NCI-H1105 (cell line): ENCODE measurements around the gene ALDH5A1.

Source experiments
- DNase-seq: peaks from one replicate; lab custom pipeline; 2025; lab: John Stamatoyannopoulos, UW

The ALDH5A1 gene

GRCh38 chr6:24494821-24495795 is at the start of gene ALDH5A1:
Gene ALDH5A1, plus strand, starts transcription at chr6:24494969. Its CDS starts 28 bp downstream, at chr6:24494997.
- DNase-seq, result peak; percentile 71

- DNase-seq, result no peak
These were observed 49.1 kb upstream of the ALDH5A1 start for GRCh38 chr6:24445704-24446103.

GRCh38 chr6:24446670-24447069 is 48.1 kb upstream of the ALDH5A1 start:
- no peak for DNase-seq

- DNase-seq, result no peak
These were observed 46.4 kb upstream of the ALDH5A1 start for GRCh38 chr6:24448396-24448795.

- DNase-seq, result no peak
These were observed 45.8 kb upstream of the ALDH5A1 start for GRCh38 chr6:24448828-24449525.

GRCh38 chr6:24451581-24452388 is 43.0 kb upstream of the ALDH5A1 start:
- DNase-seq, result no peak

- DNase-seq, result no peak
These were observed 40.8 kb upstream of the ALDH5A1 start for GRCh38 chr6:24453921-24454320.

GRCh38 chr6:24454452-24454851 is 40.3 kb upstream of the ALDH5A1 start:
- no peak for DNase-seq

- DNase-seq, result no peak
These were observed 39.7 kb upstream of the ALDH5A1 start for GRCh38 chr6:24455061-24455460.

GRCh38 chr6:24458134-24458533 is 36.6 kb upstream of the ALDH5A1 start:
- no peak for DNase-seq

- DNase-seq, result no peak
These were observed 35.8 kb upstream of the ALDH5A1 start for GRCh38 chr6:24458941-24459340.

GRCh38 chr6:24460966-24461365 is 33.8 kb upstream of the ALDH5A1 start:
- no peak for DNase-seq

- no peak for DNase-seq
These were observed 30.3 kb upstream of the ALDH5A1 start for GRCh38 chr6:24464253-24465038.

GRCh38 chr6:24469811-24470210 is 25.0 kb upstream of the ALDH5A1 start:
- no peak for DNase-seq

GRCh38 chr6:24472181-24472580 is 22.6 kb upstream of the ALDH5A1 start:
- no peak for DNase-seq

- no peak for DNase-seq
These were observed 18.1 kb upstream of the ALDH5A1 start for GRCh38 chr6:24476631-24477030.

- no peak for DNase-seq
These were observed 17.7 kb upstream of the ALDH5A1 start for GRCh38 chr6:24477070-24477469.

GRCh38 chr6:24478903-24479302 is 15.9 kb upstream of the ALDH5A1 start:
- DNase-seq, result no peak

- DNase-seq, result no peak
These were observed 14.1 kb upstream of the ALDH5A1 start for GRCh38 chr6:24480705-24481104.

GRCh38 chr6:24481449-24481848 is 13.3 kb upstream of the ALDH5A1 start:
- DNase-seq, result no peak

GRCh38 chr6:24484657-24485323 is 10.0 kb upstream of the ALDH5A1 start:
- DNase-seq, result no peak
